HepG2 (cell line): ENCODE data around the gene CMTM8. TPM values are rescaled to one million over a fixed set of nuclear protein-coding genes. Genes with fewer than 3 reads are reported as not detected.

ENCODE experiments used
- ATF2 ChIP-seq: sonication (generic); formaldehyde crosslinking; IDR thresholded peaks from 2 replicates; pipeline ENCODE4 v1.4.0; 2020; ENCODE audit warnings: missing genetic modification reagents
- CCDC6 ChIP-seq: sonication (generic); formaldehyde crosslinking; IDR thresholded peaks from 2 replicates; pipeline ENCODE4 v1.8.1; 2022; ENCODE audit warnings: mild to moderate bottlenecking, missing genetic modification reagents, moderate library complexity
- DMAP1 ChIP-seq: IDR thresholded peaks from 2 replicates; pipeline ENCODE4 v1.6.1; 2016
- EHMT2 ChIP-seq: fragments of 200-600 bp; sonication (generic); IDR thresholded peaks from 2 replicates; pipeline ENCODE4 v1.7.0; 2017; ENCODE audit warnings: antibody characterized with exemption, low read depth, low read length, borderline replicate concordance
- ERF ChIP-seq: IDR thresholded peaks from 2 replicates; pipeline ENCODE4 v1.6.1; 2018; ENCODE audit warnings: missing biosample characterization, missing genetic modification reagents
- GATAD1 ChIP-seq: IDR thresholded peaks from 2 replicates; pipeline ENCODE4 v1.6.1; 2016; ENCODE audit warnings: missing genetic modification reagents, missing compliant biosample characterization
- HMGA1 ChIP-seq: sonication (generic); formaldehyde crosslinking; conservative IDR thresholded peaks from 2 replicates; pipeline ENCODE4 v1.4.0; 2020; ENCODE audit warnings: missing genetic modification reagents
- NFYB ChIP-seq: sonication (generic); formaldehyde crosslinking; IDR thresholded peaks from 2 replicates; pipeline ENCODE4 v1.4.0; 2020; ENCODE audit warnings: missing genetic modification reagents
- NONO ChIP-seq, 2 experiments: fragments of 450-650 bp in 1 of 2; sonication (generic) in 1 of 2; formaldehyde crosslinking in 1 of 2; IDR thresholded peaks in 1 of 2; conservative IDR thresholded peaks in 1 of 2; 2 replicates each; pipeline versions ENCODE4 v1.6.1 to v1.8.0; 2017 to 2022; ENCODE audit warnings: mild to moderate bottlenecking in 1 of 2, missing genetic modification reagents in 1 of 2, moderate library complexity in 1 of 2
- PRMT3 ChIP-seq: sonication (generic); formaldehyde crosslinking; IDR thresholded peaks from 2 replicates; pipeline ENCODE4 v1.8.1; 2022; ENCODE audit warnings: low read depth, mild to moderate bottlenecking, moderate library complexity, missing genetic modification reagents, borderline replicate concordance
- RAD51 ChIP-seq: fragments of 450-650 bp; IDR thresholded peaks from 2 replicates; pipeline ENCODE4 v1.6.1; 2016; ENCODE audit warnings: borderline replicate concordance
- RBFOX2 ChIP-seq: fragments of 200-400 bp; formaldehyde crosslinking; IDR thresholded peaks from 2 replicates; pipeline ENCODE4 v1.6.1; 2017; ENCODE audit warnings: low read depth, mild to moderate bottlenecking, low read length
- RCOR2 ChIP-seq: IDR thresholded peaks from 2 replicates; pipeline ENCODE4 v1.6.1; 2016; ENCODE audit warnings: missing biosample characterization, missing genetic modification reagents
- SAP130 ChIP-seq: IDR thresholded peaks from 2 replicates; pipeline ENCODE4 v1.6.1; 2016; ENCODE audit warnings: low read depth
- THAP8 ChIP-seq: sonication (generic); formaldehyde crosslinking; IDR thresholded peaks from 2 replicates; pipeline ENCODE4 v1.5.1; 2020; ENCODE audit warnings: missing genetic modification reagents, mild to moderate bottlenecking, borderline replicate concordance
- ZBTB39 ChIP-seq: sonication (generic); formaldehyde crosslinking; IDR thresholded peaks from 2 replicates; pipeline ENCODE4 v1.5.0; 2020; ENCODE audit warnings: missing genetic modification reagents
- ZNF451 ChIP-seq: sonication (generic); formaldehyde crosslinking; IDR thresholded peaks from 2 replicates; pipeline ENCODE4 v1.5.0; 2020; ENCODE audit warnings: mild to moderate bottlenecking, missing genetic modification reagents
- ZNF569 ChIP-seq: sonication (generic); formaldehyde crosslinking; IDR thresholded peaks from 2 replicates; pipeline ENCODE4 v1.5.0; 2020; ENCODE audit warnings: mild to moderate bottlenecking, missing genetic modification reagents, moderate library complexity, borderline replicate concordance
- ZNF75D ChIP-seq: sonication (generic); formaldehyde crosslinking; IDR thresholded peaks from 2 replicates; pipeline ENCODE4 v1.8.1; 2023; ENCODE audit warnings: missing genetic modification reagents, mild to moderate bottlenecking, borderline replicate concordance
- ZNF766 ChIP-seq: sonication (generic); formaldehyde crosslinking; IDR thresholded peaks from 2 replicates; pipeline ENCODE4 v1.5.0; 2020; ENCODE audit warnings: missing genetic modification reagents, borderline replicate concordance
- ZNF883 ChIP-seq: sonication (generic); formaldehyde crosslinking; IDR thresholded peaks from 2 replicates; pipeline ENCODE4 v1.5.1; 2020; ENCODE audit warnings: mild to moderate bottlenecking, missing genetic modification reagents; ENCODE audit errors: not compliant biosample characterization
- ZSCAN21 ChIP-seq: sonication (generic); formaldehyde crosslinking; IDR thresholded peaks from 2 replicates; pipeline ENCODE4 v1.8.0; 2022; ENCODE audit warnings: mild to moderate bottlenecking, missing genetic modification reagents, moderate library complexity, borderline replicate concordance
- ZSCAN30 ChIP-seq: sonication (generic); formaldehyde crosslinking; IDR thresholded peaks from 2 replicates; pipeline ENCODE4 v1.5.0; 2020; ENCODE audit warnings: mild to moderate bottlenecking, missing genetic modification reagents
- ZUFSP ChIP-seq: sonication (generic); formaldehyde crosslinking; IDR thresholded peaks from 2 replicates; pipeline ENCODE4 v1.9.0; 2021; ENCODE audit warnings: missing genetic modification reagents, mild to moderate bottlenecking, borderline replicate concordance
- polyA plus RNA-seq, 8 experiments: library from polyadenylated mRNA; depleted of rRNA in 3 of 8; stranded (reverse) in 7 of 8; unstranded in 1 of 8; fragments of >200 nt; fragmentation: Illumina TruSeq in 4 of 8; extraction: Trizol in 4 of 8; gene quantifications; 2 replicates each; pipeline versions ENCODE4 v1.2.1 to v1.2.3, GENCODE V29; 2011 to 2016; ENCODE audit warnings: low read depth in 4 of 8, missing spikeins in 1 of 8, mixed read lengths in 1 of 8; ENCODE audit not compliant: insufficient read depth in 1 of 8
- total RNA-seq, 5 experiments: library from RNA; depleted of rRNA; stranded (reverse); fragments of >200 nt; fragmentation: Illumina TruSeq; extraction: Trizol; gene quantifications; 2 replicates each; pipeline ENCODE4 v1.2.3, GENCODE V29; 2016; ENCODE audit warnings: low read depth in 1 of 5

CMTM8 gene
- total and polyA plus RNA-seq, 2 of the 13 experiments (the other 11 are each of a cell fraction or from before 2014, with no cell fraction given): 8.9 to 15.8 TPM

GRCh38 chr3:32391643-32392535 is 153.4 kb downstream of the CMTM8 start, which contains the start of gene CMTM7 (continued):
- TF ChIP-seq ZBTB39 (0 out of 2 replicates have a peak, but pooled peaks have one; percentile 30), THAP8 (CRISPR knock-in tag) (no peak), ERF (CRISPR knock-in tag) (no peak), CCDC6 (CRISPR knock-in tag) (peak; percentile 71; the same call in 1 of the 2 replicates), ZSCAN21 (CRISPR knock-in tag) (peak; percentile 76; the same call in 1 of the 2 replicates), ZSCAN30 (CRISPR knock-in tag) (no peak), ZNF766 (CRISPR knock-in tag) (no peak), RBFOX2 (peak; percentile 87), GATAD1 (0 out of 2 replicates have a peak, but pooled peaks have one; percentile 31), RAD51 (no peak), ZNF451 (CRISPR knock-in tag) (peak; percentile 50; the same call in 1 of the 2 replicates), EHMT2 (no peak), ZNF75D (no peak), ATF2 (CRISPR knock-in tag) (no peak), ZUFSP (no peak), RCOR2 (CRISPR knock-in tag) (no peak), ZNF883 (CRISPR knock-in tag) (peak; percentile 90), NONO (IDR thresholded peaks at IDR 0.05) (no peak), NONO (CRISPR knock-in tag; conservative IDR thresholded peaks at IDR 0.05) (peak; percentile 62; the same call in 1 of the 2 replicates), HMGA1 (CRISPR knock-in tag) (no peak), ZNF569 (CRISPR knock-in tag) (no peak), DMAP1 (CRISPR knock-in tag) (peak; percentile 40), NFYB (CRISPR knock-in tag) (no peak), PRMT3 (CRISPR knock-in tag) (peak; percentile 75; the same call in 1 of the 2 replicates), SAP130 (CRISPR knock-in tag) (peak; percentile 76)
